GM12891 (cell line): Measurements from ENCODE around the gene PPP6R3.

Source experiments
- PAX5 ChIP-seq: IDR thresholded peaks from 2 replicates; pipeline ENCODE4 v1.6.1; 2011; ENCODE audit warnings: low read length, moderate library complexity, mild to moderate bottlenecking; ENCODE audit not compliant: insufficient read depth, severe bottlenecking
- POLR2A ChIP-seq: IDR thresholded peaks from 2 replicates; pipeline ENCODE4 v1.6.1; 2011; ENCODE audit warnings: low read depth, low read length, control low read depth
- POLR2AphosphoS5 ChIP-seq: IDR thresholded peaks from 2 replicates; pipeline ENCODE4 v1.6.1; 2011; ENCODE audit warnings: low read depth, low read length, control low read depth
- POU2F2 ChIP-seq: IDR thresholded peaks from 2 replicates; pipeline ENCODE4 v1.6.1; 2011; ENCODE audit warnings: low read depth, mild to moderate bottlenecking, control low read depth, low read length, moderate library complexity
- SPI1 ChIP-seq: IDR thresholded peaks from 2 replicates; pipeline ENCODE4 v1.6.1; 2011; ENCODE audit warnings: low read depth, low read length, control low read depth
- TAF1 ChIP-seq: IDR thresholded peaks from 2 replicates; pipeline ENCODE4 v1.6.1; 2011; ENCODE audit warnings: low read depth, low read length, control low read depth

- TF ChIP-seq POLR2AphosphoS5 = no peak
- no peak for TF ChIP-seq POLR2A
- TF ChIP-seq SPI1 = no peak
- no peak for TF ChIP-seq TAF1
- no peak for TF ChIP-seq PAX5
- no peak for TF ChIP-seq POU2F2
These were observed 34.6 kb upstream of the PPP6R3 start for GRCh38 chr11:68425866-68426380.
